GM21619 (cell line): ENCODE measurements around the gene ILKAP.
"Not testable (repeated sequence)": the region's sequence is repeated elsewhere in the genome, so short reads cannot be mapped to it uniquely, and the experiment has no call there.

ENCODE experiments used
- ATAC-seq: cut with Tn5 transposase; IDR thresholded peaks from one replicate; pipeline ENCODE4 v1.9.1; 2021; ENCODE audit not compliant: unreplicated experiment

The ILKAP gene

DNA sequence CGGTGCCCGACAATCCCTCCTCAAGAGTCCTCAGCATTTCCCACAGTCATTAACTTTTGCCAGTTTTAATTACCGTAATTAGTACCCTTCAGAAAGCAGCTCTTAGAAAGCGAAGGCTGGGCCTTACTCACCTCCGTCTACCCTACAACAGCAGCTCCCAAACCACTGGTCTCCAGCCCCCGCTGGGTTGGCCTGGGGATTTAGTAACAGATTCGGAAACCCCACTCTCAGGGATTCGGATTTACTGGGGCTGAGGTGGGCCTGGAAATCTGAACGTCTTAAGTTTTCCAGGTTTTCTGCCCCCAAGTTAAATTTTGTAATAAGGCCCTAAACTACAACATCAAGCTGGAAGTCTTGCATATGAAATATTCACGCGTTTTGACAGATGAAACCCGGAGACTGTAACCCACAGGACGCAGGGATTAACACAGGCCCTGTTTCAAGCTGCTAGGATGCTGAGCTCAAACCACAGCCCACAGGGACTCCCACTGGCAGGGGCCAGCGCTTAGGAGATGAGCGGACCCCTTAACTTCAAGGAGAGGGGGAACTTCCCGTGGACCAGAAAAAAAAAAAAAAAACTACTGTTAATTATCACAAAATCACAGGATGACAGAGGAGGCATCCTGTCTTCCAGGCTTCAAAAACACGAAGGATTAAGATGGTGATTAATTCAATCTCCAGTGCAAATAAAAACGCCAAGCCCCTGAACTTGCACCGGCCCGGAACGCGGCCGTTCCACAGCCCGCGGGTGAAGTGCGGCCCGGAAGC is 985 bp downstream of the ILKAP start:
- no peak for ATAC-seq

DNA sequence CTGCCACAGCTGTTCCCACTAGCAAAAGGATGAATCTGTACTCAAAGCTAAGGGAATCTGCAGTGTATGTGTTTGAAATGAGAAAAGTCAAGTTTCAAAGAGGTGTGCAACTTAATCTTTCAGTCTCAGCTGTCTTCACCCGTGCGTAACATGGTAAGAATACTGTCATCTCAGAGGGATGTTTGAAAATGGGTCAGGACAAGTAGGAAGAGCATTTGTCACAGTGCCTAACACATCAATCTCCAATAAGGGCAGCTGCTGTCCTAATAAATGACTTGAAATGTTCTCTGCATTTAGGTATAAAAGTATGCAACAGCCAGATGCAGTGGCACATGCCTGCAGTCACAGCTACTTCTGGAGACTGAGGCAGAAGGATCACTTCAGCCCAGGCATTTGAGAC is 13.1 kb downstream of the ILKAP start:
- ATAC-seq, result no peak

DNA sequence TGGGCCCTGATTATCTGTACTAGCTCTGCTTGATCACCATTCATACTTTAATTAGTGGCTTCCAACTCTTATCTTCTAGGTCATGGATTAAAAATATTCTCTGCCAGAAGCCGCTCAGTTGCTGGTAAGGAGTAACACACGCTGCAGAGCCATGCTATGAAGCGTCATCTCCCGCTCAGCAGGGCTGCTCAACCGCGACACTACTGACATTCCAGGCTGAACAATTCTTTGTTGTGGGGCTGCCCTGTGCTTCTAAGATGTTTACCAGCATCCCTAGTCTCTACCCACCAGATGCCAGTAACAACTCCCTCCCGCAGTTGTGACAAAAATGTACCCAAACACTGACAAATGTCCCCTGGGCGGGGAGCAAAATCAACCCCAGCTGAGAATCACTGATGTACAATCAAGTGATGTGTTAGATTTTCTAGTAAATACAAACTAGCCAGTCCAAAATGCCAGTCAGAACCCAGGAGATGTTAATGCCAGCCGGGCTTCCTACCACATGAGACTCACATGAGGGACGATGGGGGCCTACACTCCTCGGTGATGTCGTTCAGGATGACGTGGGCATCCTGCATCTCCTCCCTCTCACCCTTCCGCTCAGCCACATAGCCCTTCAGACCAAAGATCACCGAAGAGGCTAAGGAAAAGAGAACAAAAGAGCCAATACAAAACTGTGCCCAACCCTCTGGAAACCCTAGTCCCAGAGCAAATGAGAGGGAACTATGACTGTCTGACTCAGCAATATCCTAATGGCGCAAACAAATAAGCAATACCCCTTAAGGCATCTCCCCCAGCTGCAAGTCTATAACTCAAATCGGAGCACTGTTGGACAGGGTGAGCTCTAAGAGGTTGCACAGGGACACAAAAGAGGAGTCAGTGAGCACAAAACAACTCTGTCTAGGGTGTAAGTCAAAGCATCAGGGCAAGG is 15.6 kb downstream of the ILKAP start:
- ATAC-seq, result no peak

DNA sequence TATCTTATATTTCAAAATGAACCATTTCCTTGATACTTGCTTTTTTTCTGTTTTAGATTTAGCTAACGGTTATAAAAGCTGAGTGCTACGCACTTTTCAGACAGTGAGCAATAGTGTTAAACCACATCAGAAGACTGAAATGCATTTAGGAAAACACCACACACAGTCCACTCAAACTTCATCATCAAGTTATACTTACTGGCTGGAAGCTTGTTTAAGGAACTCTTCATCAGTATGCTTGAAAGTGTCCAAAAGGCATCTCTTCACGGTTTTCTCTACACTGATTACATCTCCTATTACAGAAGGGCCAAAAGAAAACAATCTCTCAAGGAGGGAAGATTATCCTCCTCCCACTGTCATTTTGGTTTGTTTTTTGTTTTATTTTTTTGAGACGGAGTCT is 19.7 kb downstream of the ILKAP start:
- no peak for ATAC-seq

DNA sequence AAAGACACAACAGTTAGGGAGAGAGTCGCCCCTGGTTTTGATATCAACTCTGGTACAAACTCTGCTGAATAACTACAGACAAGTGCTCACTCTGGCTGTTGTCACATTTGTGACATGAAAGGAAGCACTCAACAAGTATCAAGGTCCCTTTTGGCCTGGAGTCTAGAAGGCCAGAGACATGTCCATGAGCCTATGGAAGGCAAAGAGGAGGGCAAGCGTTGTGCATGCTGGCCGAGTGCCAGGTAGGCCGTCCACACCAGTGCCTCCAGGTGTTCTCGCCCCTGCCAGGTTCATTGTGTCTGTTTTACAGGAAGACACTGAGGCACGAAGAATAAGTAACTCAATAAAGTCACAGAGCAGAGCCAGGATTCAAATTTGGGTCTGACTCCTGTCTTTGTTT is 21.1 kb downstream of the ILKAP start:
- ATAC-seq, result no peak

DNA sequence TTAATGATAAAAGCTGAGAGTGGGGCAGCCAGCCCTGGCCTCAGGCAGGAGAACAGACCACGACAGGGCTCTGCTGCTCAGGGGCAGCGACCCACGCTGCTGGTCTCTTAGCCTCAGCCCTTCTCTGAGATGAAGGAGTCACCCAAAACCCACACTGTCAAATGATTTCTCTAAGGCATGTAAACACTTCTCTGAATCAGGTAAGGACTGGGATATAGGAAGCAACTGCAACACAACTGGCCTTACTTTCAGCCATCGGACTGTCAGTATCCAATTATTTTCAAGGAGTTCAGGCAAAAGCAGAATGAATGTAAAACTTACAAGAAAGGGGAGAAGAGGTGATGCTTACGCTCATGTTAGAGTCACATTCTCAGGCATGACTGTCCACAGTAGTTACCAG is 22.9 kb downstream of the ILKAP start:
- no peak for ATAC-seq

DNA sequence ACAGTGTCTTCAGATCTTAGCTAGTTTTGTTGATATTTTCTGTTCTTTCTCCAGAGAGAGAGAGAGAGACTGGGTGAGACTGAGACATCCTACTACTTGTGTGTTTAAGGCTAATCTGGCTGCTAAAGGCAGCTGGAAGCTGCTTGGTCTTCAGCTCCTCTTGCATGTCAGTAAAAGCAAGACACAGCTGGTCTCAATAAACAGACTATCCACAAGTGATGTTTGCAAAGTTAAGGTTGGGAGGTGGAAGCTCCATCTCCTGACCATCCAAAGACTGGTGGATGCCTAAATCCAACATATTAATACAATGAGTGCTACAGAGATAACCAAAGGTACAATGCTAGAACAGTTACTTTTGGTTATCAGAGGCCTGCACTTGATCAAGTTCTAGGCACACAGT is 26.9 kb downstream of the ILKAP start:
- no peak for ATAC-seq

DNA sequence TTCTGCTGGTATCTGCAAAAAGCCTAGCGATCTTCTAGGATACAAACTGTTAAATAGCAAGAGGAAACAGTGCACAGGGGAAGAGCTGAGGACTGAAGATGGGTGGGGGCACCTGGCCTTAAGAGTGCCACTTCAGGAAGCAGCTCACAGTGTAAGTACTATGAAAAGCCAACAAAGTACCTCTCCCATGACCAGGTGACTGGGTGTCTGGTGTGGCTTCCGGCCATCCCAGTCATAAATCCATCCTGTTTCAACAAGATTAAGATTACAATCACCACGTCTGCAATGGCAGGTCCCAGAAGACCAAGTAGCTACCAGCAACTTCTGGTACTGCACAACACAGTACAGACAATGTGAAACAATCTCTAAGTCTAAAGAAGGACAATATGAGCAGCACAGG is 28.8 kb downstream of the ILKAP start:
- ATAC-seq, result no peak

DNA sequence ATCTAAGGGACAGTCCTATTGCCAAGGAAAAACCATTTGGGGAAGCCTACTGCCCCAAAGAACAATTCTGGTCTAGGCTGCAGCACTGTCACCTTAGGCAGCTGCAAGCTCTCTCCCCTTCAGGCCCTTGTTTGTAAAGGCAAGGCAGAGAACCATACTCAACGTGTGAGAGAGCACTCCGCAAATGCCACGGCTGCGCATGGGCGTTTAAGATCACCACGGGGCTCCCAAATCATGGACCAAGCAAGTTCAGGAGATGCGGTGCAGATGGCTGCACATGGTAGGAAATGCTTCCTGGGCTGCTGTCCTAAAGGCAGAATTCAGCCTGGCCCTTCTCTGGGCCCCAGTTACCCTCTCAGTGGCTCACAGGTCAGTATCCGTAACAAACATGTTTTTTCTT is 29.2 kb downstream of the ILKAP start:
- no peak for ATAC-seq

DNA sequence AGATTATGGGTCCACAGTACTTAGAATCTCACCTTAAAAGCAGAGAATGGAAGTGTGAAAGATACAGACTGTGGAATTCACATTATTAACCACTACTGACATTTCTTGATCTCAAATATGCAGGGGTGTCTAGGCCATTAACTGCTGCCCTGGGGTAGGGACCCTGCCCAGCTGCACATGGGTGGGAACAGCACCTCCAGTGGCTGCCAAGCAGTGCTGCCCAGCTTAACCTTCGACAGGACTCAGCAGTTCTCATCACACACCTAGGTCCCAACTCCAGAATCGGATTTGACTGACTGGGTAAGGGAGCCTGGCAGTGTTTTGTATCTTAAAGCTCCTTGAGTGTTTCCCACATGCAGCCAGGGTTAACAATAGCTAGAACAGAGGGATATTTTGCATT is 29.8 kb downstream of the ILKAP start:
- ATAC-seq, result no peak

DNA sequence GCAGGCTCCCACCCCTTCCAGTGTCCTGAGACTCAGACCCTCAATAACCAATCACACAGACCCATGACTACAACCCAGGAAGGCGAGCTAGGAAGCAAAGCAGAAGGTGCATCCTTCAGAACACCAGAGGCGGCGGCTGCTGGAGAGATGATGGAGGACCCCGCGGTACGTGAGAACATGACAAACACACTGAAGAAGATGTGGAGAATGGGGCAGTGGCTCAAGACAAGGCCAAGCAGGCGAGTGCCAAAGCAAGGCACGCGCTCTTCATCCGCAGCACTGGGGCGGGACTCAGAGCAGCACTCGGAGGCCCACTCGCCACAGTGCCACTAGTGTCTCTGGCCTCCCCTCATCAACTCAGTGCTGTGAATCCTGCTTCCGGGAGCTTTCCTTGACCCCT is 31.1 kb downstream of the ILKAP start:
- ATAC-seq, result no peak

DNA sequence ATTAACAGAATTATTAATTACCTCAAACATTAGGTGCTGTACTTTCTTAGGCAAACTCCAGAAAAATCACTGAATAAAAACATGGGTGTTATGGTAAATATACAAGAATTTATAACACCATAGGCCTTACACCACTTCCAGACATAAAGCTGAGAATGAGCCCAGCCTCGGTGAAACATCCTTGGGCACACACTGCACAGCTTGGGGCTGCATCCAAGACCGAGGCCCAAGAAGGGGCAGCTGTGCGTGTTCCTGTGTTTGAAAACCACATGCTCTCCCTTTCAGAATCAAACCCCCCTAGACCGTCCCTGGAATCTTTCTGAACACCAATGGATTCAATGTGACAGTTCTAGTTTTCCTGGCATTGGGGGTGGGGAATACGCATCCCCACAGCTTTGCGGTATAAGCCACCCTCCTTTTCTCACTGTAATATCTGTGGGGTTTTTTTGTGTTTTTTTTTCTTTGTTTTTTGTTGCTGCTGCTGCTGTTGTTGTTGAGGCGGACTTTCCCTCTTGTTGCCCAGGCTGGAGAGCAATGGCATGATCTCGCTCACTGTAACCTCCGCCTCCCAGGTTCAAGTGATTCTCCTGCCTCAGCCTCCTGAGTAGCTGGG is 31.8 kb downstream of the ILKAP start:
- ATAC-seq, result no peak

DNA sequence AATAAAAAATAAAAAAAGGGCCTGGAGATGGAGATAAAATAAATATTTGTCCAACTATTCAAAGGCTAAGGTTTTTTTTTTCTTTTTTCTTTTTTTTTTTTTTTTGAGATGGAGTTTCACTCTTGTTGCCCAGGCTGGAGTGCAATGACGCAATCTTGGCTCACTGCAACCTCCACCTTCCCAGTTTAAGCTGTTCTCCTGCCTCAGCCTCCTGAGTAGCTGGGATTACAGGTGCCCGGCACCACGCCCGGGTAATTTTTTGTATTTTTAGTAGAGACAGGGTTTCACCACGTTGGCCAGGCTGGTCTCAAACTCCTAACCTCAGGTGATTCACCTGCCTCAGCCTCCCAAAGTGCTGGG is 32.4 kb downstream of the ILKAP start:
- ATAC-seq, result not testable (repeated sequence)

DNA sequence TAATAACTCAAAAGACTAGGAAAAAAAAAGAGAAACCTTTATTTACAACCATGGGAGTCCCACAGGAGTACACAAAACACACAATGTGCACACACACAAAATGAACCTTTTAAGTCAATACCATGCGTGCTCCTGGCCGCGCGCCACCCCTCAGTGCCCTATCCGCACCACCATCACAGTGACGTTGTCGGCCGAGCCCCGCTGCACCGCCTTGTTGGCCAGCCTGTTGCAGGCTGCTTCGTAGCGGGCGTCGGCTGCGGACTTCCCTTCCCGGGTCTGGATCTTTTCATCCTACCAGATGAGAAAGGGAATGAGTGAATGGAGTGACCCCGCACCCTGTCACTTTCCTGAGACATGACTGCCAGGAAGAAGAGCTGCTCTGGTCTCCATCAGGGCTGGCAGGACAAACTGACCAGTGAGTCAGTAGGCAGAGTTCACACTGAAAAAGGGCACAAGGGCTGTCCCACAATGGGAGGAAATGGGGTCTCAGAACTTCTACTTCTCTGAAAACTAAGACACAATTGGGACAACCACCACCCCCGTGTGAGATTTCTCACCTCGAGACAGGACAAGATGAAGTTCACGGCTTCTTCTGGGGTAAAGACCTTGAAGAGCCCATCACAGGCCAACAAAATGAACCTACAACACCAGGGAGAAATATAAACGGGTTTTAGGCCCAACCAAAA is 33.0 kb downstream of the ILKAP start:
- no peak for ATAC-seq

DNA sequence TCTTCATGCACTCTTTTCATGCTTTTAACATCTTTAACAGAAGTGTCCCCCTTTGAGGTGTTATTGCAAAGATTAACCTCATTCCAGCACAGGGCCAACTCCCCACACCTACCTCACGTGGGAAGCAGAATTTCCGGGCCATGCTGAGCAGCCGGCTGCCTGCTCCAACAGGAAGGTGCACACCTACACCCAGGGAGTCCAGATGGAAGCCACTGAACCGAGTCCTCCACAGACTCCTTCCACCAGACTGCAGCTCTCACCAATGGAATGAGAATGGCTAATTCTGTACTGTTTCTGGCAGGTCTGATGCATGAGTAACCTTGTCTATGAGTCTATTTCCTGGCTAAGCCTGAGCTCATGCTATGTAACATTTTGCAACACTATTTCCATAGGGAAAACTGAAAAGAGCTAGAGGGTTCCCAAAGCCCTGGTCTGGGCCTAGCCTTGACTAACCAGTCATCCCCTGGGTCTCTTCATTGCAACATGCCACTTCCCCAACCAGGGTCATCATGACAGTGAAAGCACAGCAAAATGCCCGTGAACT is 33.7 kb downstream of the ILKAP start:
- ATAC-seq, result no peak

DNA sequence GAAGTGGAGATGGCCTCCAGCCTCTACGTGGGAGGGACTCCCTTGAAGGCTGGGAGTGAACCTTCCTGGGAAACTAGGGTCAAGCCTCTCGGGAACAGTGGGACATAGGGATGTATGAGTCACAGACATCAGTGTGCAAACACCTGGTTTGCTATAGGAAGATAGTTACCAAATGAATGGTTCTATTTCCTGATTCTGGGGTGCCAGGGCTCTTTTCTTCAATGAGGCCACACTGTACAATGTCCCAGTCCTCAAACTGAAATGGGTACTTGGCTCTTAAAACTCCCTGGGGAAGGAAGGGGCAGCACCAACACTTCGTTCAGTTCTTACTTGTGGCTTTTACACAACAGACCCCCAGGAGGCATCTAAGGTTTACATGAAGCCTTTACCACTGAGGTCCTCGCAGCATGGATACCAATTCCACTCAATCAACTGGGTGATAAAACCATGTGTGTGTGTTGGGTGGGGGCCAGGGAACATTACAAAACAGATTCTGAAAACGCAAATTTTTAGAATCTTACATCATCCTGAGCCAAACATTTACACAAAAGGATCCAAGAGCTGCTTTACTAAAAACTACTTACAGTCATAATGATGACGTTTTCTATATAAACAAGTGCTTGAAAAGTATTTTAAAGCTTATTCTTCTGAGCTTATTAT is 34.3 kb downstream of the ILKAP start:
- no peak for ATAC-seq

DNA sequence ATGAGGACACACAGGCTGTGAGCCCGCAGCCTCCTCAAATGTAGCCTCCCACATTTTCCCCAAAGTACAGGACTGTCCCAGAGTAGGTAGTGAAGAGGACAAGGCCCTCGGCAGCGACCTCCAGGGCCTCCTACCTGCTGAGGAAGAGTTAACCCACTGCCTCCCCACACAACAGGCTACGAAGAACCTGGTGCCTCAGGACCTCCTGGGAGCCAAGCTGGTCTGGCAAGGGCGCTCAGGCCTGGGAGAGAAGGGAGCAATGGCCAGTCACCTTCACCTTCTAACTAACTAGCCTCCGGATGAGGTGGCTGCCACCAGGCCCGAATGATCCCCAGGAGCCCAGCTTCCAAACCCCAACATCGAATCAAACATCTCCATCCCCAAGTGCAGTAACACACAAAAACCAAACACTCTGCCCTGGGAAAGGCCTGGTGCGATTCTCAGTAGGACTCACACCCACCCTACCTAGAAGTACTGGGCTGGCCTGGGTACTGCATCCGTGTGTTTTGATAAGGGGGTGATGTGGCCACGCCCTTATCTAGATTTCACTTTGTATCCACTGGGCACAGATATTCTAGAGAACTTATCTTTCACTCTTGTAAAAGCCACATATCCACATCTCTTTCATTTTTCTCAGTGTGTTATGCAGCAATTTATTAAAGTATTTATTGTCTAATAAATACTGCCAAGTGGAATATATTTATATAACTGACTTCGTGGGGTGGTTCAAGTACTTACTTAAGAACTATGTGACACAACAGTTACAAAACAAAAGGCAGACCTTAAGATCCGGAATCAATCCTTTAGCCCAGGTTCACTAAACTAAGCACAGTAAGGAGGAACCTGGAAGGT is 35.1 kb downstream of the ILKAP start:
- ATAC-seq, result no peak

DNA sequence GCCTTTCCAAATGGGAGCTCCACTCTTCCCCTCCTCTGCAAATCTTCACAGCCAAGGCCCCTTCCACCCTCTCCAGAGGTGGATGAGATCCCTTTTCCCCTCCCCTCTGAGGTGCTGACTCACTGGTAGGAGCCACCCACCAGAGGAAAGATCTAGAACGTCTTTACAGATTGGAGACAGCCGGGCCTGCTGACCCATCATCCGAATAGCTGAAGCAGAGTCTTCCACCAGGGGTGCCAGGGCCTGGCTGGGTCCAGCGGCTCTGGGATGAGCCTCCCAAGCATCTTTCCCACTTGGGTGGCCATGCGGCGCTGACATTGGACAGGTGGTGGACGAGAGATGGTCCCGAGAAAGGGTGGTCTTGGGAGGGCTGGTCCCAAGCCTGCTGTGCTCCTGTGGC is 35.7 kb downstream of the ILKAP start:
- no peak for ATAC-seq

DNA sequence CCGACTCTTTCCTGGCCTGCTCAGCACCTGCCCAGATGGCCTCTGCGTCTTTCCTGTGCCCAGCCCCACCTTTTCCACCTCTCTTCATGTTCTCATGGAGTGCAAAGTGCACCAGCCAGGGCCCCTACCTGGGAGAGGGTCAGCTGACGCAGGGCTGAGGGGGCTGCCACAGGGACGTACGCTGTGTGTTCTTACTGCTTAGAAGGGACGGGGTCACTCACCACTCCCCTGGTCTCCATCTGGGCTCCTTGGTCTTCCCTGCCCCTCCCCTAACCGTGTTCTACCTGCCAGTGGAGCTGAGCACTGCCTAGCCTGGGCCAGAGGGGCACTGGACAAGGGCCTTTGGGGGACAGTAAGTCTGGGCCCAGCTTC is 36.2 kb downstream of the ILKAP start:
- ATAC-seq, result no peak
